GM10847 (cell line): ENCODE measurements around the gene PUM1.

ENCODE experiments used
- POLR2A ChIP-seq: IDR thresholded peaks from 2 replicates; pipeline ENCODE4 v1.6.1; 2011; ENCODE audit not compliant: insufficient read length; ENCODE audit errors: extremely low read depth

The PUM1 gene

DNA sequence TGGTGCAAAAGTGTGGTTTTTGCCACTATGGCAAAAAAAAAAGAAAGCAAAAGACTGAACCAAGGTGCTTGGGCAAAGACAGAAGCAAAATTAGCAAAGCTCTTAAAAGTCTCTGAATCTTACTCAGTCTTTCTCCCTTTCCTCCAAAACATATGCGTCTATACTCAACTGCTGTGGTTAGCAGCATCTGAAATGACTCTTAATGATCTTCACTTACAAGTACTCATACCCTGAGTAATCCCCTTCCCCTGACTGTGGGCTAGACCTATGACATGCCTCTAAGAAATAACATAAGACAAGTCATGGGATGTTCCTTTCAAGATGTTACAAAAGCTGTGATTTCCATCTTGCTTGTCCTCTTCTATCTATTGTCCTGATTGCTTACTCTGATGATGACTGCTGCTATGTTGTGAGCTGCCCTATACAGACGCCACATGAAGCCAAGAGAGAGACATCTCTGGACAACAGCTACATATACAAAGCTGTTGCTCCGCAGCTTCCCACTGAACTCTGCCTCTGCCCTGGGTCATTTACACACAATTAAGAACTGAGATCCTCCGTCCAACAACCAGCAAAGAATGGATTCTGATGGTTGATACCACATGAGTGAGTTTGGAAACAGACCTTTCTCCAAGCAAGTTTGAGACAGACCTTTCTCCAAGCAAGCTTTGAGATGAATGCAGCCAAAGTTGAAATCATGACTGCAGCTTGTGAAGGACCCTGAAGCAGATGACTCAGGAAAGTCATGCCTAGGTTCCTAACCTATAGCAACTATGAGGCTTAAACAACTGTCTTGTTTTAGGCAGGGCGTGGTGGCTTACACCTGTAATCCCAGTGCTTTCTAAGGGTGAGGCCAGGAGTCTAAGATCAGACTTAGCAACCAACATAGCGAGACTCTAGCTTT, 55.2 kb downstream of the PUM1 start:
- no peak for TF ChIP-seq POLR2A

DNA sequence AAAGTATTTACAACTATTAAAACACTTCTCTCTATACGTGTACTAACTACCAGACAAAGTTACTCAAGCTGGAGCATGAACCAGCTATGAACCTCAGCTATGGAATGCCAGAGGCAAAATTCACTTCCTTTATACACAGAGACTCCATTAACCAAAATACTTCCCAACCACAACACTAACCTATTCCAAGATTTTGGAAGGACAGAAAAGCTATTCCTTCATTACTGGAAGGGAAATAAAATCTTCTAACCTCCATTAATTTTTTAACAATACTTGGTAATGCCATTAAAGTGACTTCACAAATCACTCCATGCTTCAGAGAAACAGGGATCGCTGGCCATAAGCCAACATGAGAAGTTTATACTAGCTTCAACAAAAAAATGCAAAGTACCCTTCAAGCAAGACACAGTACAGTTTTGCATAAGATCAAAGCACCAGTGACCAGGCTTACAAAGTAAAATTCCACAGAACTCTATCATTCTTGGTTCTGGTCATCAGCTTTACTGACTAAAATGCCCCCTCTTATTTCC, 58.0 kb downstream of the PUM1 start:
- TF ChIP-seq POLR2A: no peak

DNA sequence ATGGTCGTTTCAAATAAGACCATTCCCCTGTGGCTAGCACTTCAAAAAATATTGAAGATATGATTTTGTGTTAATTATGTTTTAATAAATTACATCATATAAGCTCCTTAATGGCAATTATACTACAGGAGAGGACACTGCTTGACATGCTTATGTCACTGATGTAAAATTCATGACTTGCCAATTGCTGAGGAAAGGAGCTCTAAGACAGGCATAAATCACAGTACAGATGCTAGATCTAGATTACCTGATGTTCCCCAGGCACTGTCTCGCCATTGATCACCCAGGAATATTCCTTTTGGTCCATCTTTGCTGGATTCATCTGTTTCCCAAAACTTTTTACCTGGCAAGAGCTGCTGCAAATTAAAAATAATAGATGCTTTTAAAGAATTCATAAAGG, 58.8 kb downstream of the PUM1 start:
- no peak for TF ChIP-seq POLR2A

DNA sequence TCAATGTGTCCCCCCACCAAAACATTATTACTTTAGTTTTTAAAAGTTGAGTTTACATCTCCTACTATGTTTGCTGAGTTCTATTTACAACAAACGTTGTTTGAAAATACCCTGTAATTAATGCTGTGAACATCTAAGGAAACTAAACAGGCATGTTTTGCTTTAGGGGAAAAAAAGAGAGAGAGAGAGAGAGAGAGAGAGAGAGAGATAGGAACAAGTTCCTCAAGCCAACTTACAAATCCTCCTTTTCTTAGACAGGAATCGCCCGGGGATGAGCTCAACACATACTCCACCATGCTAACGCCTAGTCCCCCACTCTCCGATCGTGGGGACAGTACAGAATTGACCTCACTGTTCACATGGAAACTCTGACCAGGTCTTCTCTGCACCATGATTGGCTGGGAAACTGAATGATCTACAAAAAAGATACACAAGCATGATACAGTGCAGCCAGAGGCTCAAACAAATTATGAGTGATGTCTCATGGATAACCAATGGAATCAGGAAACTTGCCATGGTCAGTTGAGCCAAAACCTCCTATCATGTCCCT, 59.8 kb downstream of the PUM1 start:
- no peak for TF ChIP-seq POLR2A

DNA sequence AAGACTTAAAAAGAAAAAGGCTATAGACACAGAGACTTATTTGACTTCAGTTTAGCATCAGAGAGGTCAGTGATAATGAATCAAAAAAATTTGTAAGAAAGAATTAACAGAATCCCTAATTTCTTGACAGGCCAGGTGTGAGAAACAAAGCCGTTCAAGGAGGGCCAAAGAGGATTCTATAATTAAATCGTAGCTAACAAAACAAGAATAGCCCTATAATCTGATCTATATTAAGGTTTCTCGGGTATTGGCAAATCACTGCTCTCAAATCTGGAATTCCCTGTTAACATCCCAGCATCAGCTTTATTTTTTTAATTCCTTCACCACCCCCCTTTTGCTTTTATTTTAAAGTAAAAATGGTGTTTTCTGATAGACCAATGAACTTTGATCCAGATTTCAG, 60.3 kb downstream of the PUM1 start:
- TF ChIP-seq POLR2A: no peak

- TF ChIP-seq POLR2A: no peak
Observed at GRCh38 chr1:31004231-31004621, 61.3 kb downstream of the PUM1 start.

- no peak for TF ChIP-seq POLR2A
Observed at GRCh38 chr1:31003613-31004230, 61.8 kb downstream of the PUM1 start.

DNA sequence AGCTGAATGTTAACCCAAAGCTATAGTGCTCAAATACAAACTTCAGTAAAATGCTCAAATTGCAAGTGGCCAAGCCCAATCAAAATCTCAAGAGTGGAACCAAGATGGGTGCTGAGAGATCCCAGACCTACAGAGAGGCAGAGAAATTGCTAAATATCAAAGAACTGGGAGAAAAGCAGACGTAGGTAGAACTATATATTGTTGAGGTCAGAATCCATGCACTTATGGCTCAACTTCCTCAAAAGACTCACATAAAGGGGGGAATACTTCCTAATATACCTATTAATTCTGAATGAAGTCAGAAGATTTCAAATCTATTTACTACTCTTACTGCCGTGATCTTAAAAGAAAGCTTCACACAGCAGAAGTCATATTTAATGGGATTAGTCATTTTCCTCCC, 65.2 kb downstream of the PUM1 start:
- no peak for TF ChIP-seq POLR2A

DNA sequence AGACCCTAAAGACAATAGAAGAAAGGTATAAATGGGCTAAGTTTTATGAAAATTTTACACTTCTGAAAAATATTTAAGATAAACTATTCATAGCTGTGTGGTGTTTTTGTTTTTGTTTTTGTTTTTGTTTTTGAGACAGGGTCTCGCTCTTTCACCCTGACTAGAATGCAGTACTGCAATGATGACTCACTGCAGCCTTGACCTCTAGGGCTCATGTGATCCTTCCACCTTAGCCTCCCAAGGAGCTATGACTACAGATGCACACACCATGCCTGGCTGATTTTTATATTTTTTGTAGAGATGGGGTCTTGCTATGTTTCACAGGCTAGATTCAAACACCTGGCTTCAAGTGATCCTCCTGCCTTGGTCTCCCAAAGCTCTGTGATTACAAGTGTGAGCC, 66.6 kb downstream of the PUM1 start:
- no peak for TF ChIP-seq POLR2A

GRCh38 chr1:30998171-30998570, 67.3 kb downstream of the PUM1 start:
- TF ChIP-seq POLR2A: no peak

DNA sequence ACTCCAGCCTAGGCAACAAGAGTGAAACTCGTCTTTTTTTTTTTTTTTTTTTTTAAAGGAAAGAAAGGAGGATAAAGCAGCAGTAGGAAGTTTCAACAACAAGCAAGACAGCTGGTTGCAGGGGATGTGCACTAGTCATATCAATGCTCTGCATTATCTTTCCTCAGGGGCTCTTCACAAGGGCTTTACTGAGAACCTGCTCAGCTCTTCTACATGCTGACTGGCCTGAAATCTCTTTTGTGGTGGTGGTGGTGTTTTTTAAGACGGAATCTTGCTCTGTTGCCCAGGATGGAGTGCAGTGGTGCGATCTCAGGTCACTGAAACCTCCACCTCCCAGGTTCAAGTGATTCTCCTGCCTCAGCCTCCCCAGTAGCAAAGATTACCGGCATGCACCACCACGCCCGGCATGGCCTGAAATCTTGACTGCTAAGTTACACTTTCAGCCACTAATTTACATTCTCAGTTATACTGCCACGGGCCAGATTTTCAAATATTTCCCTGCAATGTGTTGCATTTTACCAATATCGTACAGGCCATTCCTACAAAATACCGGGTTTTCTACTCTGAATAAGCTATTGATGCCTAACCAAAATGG, 68.0 kb downstream of the PUM1 start:
- no peak for TF ChIP-seq POLR2A

DNA sequence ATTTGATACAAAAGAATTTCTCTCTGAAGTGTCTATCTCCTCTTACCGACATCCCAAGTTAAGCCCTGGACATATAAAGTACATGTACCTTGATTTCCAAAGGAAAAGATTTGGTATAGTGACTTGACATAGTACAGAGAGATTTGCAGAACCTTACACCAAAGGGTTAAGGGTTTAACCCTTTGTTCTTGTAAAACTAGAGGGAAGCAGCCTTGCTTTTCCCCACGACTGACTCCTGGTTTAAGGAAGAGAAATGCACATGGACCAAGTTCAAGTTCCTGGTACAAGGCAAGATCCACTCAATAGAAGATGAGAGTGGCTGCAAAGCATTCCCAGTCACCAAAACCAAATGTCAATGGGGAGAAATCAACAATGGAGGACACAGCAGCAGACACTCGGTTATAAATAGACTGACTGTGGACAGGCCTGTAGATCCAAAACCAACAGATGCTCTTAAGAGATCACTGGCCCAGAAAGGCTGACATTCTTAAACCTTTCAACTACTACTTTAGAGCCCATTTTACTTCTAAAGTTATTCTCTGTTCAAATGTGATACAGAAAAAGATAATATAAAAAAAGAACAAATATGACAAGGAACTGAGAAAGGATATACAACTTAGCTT, 69.4 kb downstream of the PUM1 start:
- TF ChIP-seq POLR2A: no peak

GRCh38 chr1:30991862-30992606, 73.5 kb downstream of the PUM1 start:
- no peak for TF ChIP-seq POLR2A

- no peak for TF ChIP-seq POLR2A
Observed at GRCh38 chr1:30990591-30990990, 74.9 kb downstream of the PUM1 start.

DNA sequence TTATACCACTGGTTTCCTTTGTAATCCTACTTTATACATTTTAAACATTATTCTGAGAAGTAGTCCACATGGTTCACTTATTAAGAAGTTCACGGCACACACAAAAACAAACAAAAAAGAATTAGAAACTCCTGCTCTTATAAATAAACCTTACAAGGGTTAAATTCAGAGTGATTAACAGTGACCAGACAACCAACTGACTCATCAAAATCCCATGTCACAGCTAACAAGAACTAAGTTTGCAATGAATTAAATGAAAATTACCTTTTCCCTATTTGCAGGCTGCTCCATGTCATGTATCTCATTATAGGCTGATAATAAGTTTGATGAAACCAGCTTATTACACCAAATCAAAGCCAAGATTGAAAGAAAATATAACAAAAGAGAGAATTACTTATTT, 77.5 kb downstream of the PUM1 start:
- no peak for TF ChIP-seq POLR2A
